GM06990 (cell line): ENCODE results near the gene GOLGA7B.

Experiments
- DNase-seq: peaks from one replicate; pipeline ENCODE4 v3.0.0-alpha.2; 2011; ENCODE audit not compliant: insufficient read length; ENCODE audit errors: extremely low read depth
- H3K27me3 ChIP-seq: replicated peaks from 2 replicates; pipeline ENCODE4 v1.6.0; 2011; ENCODE audit warnings: low read length; ENCODE audit not compliant: control insufficient read depth, insufficient read depth
- H3K36me3 ChIP-seq: 2 replicates; pipeline ENCODE4 v1.5.1; 2011; ENCODE audit warnings: low read length; ENCODE audit not compliant: control insufficient read depth, insufficient read depth
- H3K4me3 ChIP-seq: replicated peaks from 2 replicates; pipeline ENCODE4 v1.5.1; 2011; ENCODE audit warnings: low read depth, mild to moderate bottlenecking, control low read depth, low read length
- TF ChIP-seq, protein P1 (sequence below): IDR thresholded peaks from 2 replicates; pipeline ENCODE4 v1.5.1; 2011; ENCODE audit warnings: low read length, control low read depth, mild to moderate bottlenecking, inconsistent platforms; ENCODE audit not compliant: insufficient read depth, poor library complexity, severe bottlenecking

Gene GOLGA7B

DNA sequence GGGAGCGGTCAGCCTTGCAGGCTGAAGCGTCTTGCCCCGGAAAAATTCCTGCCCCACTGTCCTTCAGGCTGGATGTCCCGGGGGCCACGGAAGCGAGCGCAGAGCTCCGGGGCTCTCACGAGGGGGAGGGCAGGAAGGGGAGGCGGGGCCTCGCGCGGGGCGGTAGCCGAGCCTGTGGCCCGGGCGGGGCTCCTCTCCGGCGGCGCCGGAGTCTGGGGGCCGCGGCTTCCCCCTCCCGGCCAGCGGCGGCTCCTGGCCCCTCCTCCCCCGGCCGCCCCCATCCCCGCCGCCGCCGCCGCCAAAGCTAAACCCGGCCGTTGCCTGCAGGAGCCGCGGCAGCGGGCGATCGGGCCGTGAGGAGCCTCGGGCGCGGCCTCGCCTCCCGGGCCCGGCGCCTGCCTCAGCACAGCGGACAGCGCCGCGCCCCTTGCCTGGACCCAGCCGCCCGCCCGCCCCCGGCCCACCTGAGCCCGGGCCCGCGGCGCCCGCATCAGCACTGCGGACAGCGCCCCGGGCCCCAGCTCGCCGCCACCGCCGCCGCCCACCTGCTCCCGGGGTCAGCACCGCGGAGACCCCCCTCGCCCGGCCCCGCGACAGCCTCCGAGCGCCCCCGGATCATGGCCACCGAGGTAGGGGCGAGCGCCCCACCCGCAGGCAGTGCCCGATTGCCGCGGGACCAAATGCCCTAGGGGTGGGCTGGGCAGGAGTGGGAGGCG, at the start of gene GOLGA7B:
TSS of gene GOLGA7B (plus strand) at position 157 of the 716 bp plus-strand sequence. CDS start at position 618, 461 bp downstream.
- TF ChIP-seq, protein P1, sequence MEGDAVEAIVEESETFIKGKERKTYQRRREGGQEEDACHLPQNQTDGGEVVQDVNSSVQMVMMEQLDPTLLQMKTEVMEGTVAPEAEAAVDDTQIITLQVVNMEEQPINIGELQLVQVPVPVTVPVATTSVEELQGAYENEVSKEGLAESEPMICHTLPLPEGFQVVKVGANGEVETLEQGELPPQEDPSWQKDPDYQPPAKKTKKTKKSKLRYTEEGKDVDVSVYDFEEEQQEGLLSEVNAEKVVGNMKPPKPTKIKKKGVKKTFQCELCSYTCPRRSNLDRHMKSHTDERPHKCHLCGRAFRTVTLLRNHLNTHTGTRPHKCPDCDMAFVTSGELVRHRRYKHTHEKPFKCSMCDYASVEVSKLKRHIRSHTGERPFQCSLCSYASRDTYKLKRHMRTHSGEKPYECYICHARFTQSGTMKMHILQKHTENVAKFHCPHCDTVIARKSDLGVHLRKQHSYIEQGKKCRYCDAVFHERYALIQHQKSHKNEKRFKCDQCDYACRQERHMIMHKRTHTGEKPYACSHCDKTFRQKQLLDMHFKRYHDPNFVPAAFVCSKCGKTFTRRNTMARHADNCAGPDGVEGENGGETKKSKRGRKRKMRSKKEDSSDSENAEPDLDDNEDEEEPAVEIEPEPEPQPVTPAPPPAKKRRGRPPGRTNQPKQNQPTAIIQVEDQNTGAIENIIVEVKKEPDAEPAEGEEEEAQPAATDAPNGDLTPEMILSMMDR, result no peak
- H3K36me3 ChIP-seq, result no peaks in the 10 kb centered on the region
- H3K4me3 ChIP-seq, result peak within 1 kb of the TSS; percentile 63
- peaks cover 10% of the 10 kb centered on the region for H3K27me3 ChIP-seq
- DNase-seq, result no peak

- H3K27me3 ChIP-seq, result no peaks in the 10 kb centered on the region; the same call in 1 of the 2 replicates
- TF ChIP-seq, protein P1, result no peak
- no peaks in the 10 kb centered on the region for H3K36me3 ChIP-seq
- H3K4me3 ChIP-seq, result no peak overlapping the region
- no peak for DNase-seq
These were observed 49.2 kb upstream of the GOLGA7B start for GRCh38 chr10:97800474-97800873.

- TF ChIP-seq, protein P1, result no peak
- no peak overlapping the region for H3K4me3 ChIP-seq
- no peaks in the 10 kb centered on the region; the same call in 1 of the 2 replicates for H3K27me3 ChIP-seq
- no peak for DNase-seq
- no peaks in the 10 kb centered on the region for H3K36me3 ChIP-seq
These were observed 48.2 kb upstream of the GOLGA7B start for GRCh38 chr10:97801422-97801821.

DNA sequence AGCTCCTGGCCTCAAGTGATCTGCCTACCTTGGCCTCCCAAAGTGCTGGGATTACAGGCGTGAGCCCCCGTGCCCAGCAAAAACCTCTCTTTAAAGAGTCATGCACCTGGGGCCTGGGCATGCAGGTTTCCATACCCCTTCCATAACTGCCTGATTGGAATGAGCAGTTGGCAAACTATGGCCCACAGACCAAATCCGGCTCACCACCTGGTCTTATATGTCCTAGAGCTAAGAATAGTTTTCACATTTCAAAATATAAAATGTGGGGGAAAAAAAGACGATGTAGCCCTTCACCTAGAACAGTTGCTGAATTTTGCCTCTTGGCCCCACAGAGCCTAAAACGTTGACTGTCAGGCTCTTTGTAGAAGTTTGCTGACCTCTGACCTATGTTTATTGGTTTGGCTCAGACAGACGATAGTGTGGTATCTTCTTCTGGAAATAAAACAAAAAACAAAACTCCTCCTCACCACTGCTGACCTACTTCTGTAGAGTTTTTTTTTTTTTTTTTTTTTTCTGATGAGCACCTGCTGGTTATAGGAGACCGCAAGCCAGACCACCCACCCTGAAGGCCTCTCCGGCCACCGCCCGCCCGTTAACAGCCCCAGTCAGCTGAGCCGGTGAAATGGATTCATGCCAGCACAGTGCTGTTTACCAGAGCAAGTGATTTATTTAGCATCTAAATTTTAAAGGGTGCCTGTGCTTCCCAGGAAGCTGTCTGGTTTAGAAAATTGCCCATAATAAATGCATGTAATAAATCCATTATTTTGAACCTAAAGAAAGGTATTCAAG, 44.4 kb upstream of the GOLGA7B start:
- no peak overlapping the region for H3K4me3 ChIP-seq
- TF ChIP-seq, protein P1, result no peak
- no peaks in the 10 kb centered on the region; the same call in none of the 2 replicates for H3K27me3 ChIP-seq
- H3K36me3 ChIP-seq, result no peaks in the 10 kb centered on the region
- DNase-seq, result no peak

- no peaks in the 10 kb centered on the region; the same call in none of the 2 replicates for H3K27me3 ChIP-seq
- H3K36me3 ChIP-seq, result no peaks in the 10 kb centered on the region
- no peak overlapping the region for H3K4me3 ChIP-seq
- TF ChIP-seq, protein P1, result no peak
- no peak for DNase-seq
These were observed 43.7 kb upstream of the GOLGA7B start for GRCh38 chr10:97805949-97806348.
